H1 (cell line): Measurements from ENCODE around the gene PCBP1. TPM values are rescaled to one million over a fixed set of nuclear protein-coding genes. Genes with fewer than 3 reads are reported as not detected.

Source experiments
- CTCF ChIA-PET: fragments of 300-600 bp; sonication (Branson Sonifier 250); formaldehyde crosslinking; loops from one replicate; lab custom pipeline; 2021; ENCODE audit not compliant: partially characterized antibody; lab: Charles Lee
- POLR2A ChIA-PET: fragments of 300-600 bp; sonication (Branson Sonifier 250); formaldehyde crosslinking; loops from one replicate; lab custom pipeline; 2021; ENCODE audit warnings: inconsistent platforms; ENCODE audit not compliant: partially characterized antibody; lab: Charles Lee
- DNase-seq, 2 experiments: peaks; one replicate each; pipeline versions ENCODE4 v3.0.0 to v3.0.0-alpha.2; 2010 to 2022; ENCODE audit warnings: low spot score in 2 of 2, low read depth in 1 of 2, mixed read lengths in 1 of 2
- FAIRE-seq: peaks from 2 replicates; lab custom pipeline; 2011; peaks lifted over from hg19 to GRCh38; lab: Jason Lieb, UNC
- H2AFZ ChIP-seq: 2 replicates; pipeline ENCODE4 v1.8.1; 2012; ENCODE audit warnings: low read length, inconsistent platforms
- H2AK5ac ChIP-seq: 2 replicates; pipeline ENCODE4 v1.6.1; 2013; ENCODE audit warnings: low read depth, low read length
- H2BK120ac ChIP-seq: replicated peaks from 2 replicates; pipeline ENCODE3; 2013; ENCODE audit warnings: low read depth, low read length, inconsistent platforms
- H2BK12ac ChIP-seq: 2 replicates; pipeline ENCODE4 v1.6.1; 2013; ENCODE audit warnings: low read depth, low read length
- H2BK15ac ChIP-seq: 2 replicates; pipeline ENCODE4 v1.6.1; 2013; ENCODE audit warnings: low read length
- H2BK20ac ChIP-seq: 2 replicates; pipeline ENCODE4 v1.6.1; 2013; ENCODE audit warnings: low read length
- H2BK5ac ChIP-seq: 2 replicates; pipeline ENCODE4 v1.6.1; 2013; ENCODE audit warnings: low read depth, low read length
- H3K14ac ChIP-seq: 2 replicates; pipeline ENCODE4 v1.6.1; 2013; ENCODE audit warnings: inconsistent platforms; ENCODE audit not compliant: insufficient read length
- H3K18ac ChIP-seq: 2 replicates; pipeline ENCODE4 v1.6.1; 2013; ENCODE audit warnings: low read length; ENCODE audit errors: extremely low read depth
- H3K23ac ChIP-seq: 2 replicates; pipeline ENCODE4 v1.6.1; 2013; ENCODE audit warnings: inconsistent platforms; ENCODE audit not compliant: insufficient read length
- H3K23me2 ChIP-seq: 2 replicates; pipeline ENCODE4 v1.6.1; 2013; ENCODE audit warnings: low read depth, low read length
- H3K27ac ChIP-seq: 2 replicates; pipeline ENCODE4 v1.6.1; 2011; ENCODE audit warnings: low read depth, low read length, inconsistent platforms
- H3K27me3 ChIP-seq, 4 experiments: replicated peaks in 1 of 4; 1 replicate in 1 of 4; 2 replicates in 3 of 4; pipeline versions ENCODE4 v1.6.1 to v1.8.1; 2011 to 2013; ENCODE audit warnings: low read length in 3 of 4, mild to moderate bottlenecking in 3 of 4, inconsistent platforms in 2 of 4, mixed read lengths in 2 of 4, moderate library complexity in 1 of 4; ENCODE audit not compliant: control insufficient read depth in 3 of 4, insufficient read depth in 3 of 4; ENCODE audit errors: extremely low read depth in 1 of 4
- H3K36me3 ChIP-seq, 4 experiments: 2 replicates each; pipeline versions ENCODE4 v1.6.1 to v1.8.1; 2011 to 2013; ENCODE audit warnings: mild to moderate bottlenecking in 4 of 4, low read length in 3 of 4, moderate library complexity in 2 of 4, control low read depth in 1 of 4, inconsistent platforms in 1 of 4; ENCODE audit not compliant: insufficient read depth in 4 of 4, control insufficient read depth in 2 of 4
- H3K4ac ChIP-seq: replicated peaks from 2 replicates; pipeline ENCODE3; 2013; ENCODE audit warnings: low read length, low read depth, mixed read lengths, inconsistent platforms; ENCODE audit not compliant: insufficient read length
- H3K4me1 ChIP-seq, 4 experiments: replicated peaks in 1 of 4; 1 replicate in 1 of 4; 2 replicates in 3 of 4; pipeline versions ENCODE4 v1.6.1 to v1.8.1; 2011 to 2013; ENCODE audit warnings: low read length in 3 of 4, inconsistent platforms in 2 of 4, mixed read lengths in 1 of 4; ENCODE audit not compliant: insufficient read depth in 4 of 4, control insufficient read depth in 3 of 4
- H3K4me2 ChIP-seq, 2 experiments: 2 replicates each; pipeline versions ENCODE4 v1.6.1 to v1.8.1; 2011 to 2013; ENCODE audit warnings: low read depth in 2 of 2, low read length in 2 of 2, control low read depth in 1 of 2, inconsistent platforms in 1 of 2, mild to moderate bottlenecking in 1 of 2; ENCODE audit not compliant: insufficient read depth in 1 of 2
- H3K4me3 ChIP-seq, 4 experiments: fragments of 200-600, 300-600 bp in 1 of 4; sonication (generic), shearing (Covaris generic), sonication (Bioruptor Twin) in 1 of 4; 2 replicates each; pipeline versions ENCODE4 v1.5.1 to v1.8.1; 2011 to 2016; ENCODE audit warnings: low read length in 4 of 4, low read depth in 3 of 4, control low read depth in 2 of 4, inconsistent platforms in 2 of 4, mild to moderate bottlenecking in 2 of 4, mixed read lengths in 1 of 4, moderate library complexity in 1 of 4; ENCODE audit not compliant: insufficient read depth in 2 of 4; ENCODE audit errors: extremely low read depth in 1 of 4
- H3K56ac ChIP-seq: replicated peaks from 2 replicates; pipeline ENCODE3; 2013; ENCODE audit warnings: low read depth, mild to moderate bottlenecking, mixed read lengths, low read length, inconsistent platforms; ENCODE audit not compliant: insufficient read length
- H3K79me1 ChIP-seq: 2 replicates; pipeline ENCODE4 v1.6.1; 2013; ENCODE audit warnings: low read depth, low read length, control low read depth
- H3K79me2 ChIP-seq, 2 experiments: 2 replicates each; pipeline versions ENCODE4 v1.6.1 to v1.8.1; 2012 to 2013; ENCODE audit warnings: low read length in 2 of 2, mild to moderate bottlenecking in 2 of 2, inconsistent platforms in 1 of 2; ENCODE audit not compliant: insufficient read depth in 2 of 2, control insufficient read depth in 1 of 2
- H3K9ac ChIP-seq, 4 experiments: replicated peaks in 1 of 4; 1 replicate in 1 of 4; 2 replicates in 3 of 4; pipeline versions ENCODE4 v1.6.1 to v1.8.1; 2011 to 2013; ENCODE audit warnings: low read depth in 3 of 4, low read length in 3 of 4, control low read depth in 2 of 4, mild to moderate bottlenecking in 2 of 4, moderate library complexity in 2 of 4, inconsistent platforms in 1 of 4; ENCODE audit errors: extremely low read depth in 1 of 4
- H3K9me3 ChIP-seq, 2 experiments: 2 replicates each; pipeline versions ENCODE4 v1.6.1 to v1.8.1; 2012 to 2013; ENCODE audit warnings: mild to moderate bottlenecking in 2 of 2, moderate library complexity in 2 of 2, control low read depth in 1 of 2, inconsistent platforms in 1 of 2, low read depth in 1 of 2, low read length in 1 of 2, mixed read lengths in 1 of 2; ENCODE audit not compliant: insufficient read depth in 2 of 2
- H4K20me1 ChIP-seq, 2 experiments: replicated peaks in 1 of 2; 2 replicates each; pipeline versions ENCODE3 to v1.8.1; 2011 to 2013; ENCODE audit warnings: inconsistent platforms in 2 of 2, low read length in 2 of 2, mild to moderate bottlenecking in 1 of 2; ENCODE audit not compliant: insufficient read depth in 2 of 2, control insufficient read depth in 1 of 2
- H4K5ac ChIP-seq: 2 replicates; pipeline ENCODE4 v1.6.1; 2013; ENCODE audit warnings: low read length, low read depth, mixed read lengths, inconsistent platforms; ENCODE audit not compliant: insufficient read length
- H4K8ac ChIP-seq: 2 replicates; pipeline ENCODE4 v1.8.0; 2013; ENCODE audit warnings: mild to moderate bottlenecking, moderate library complexity, low read length, inconsistent platforms; ENCODE audit not compliant: insufficient read depth; ENCODE audit errors: extremely low read depth
- H4K91ac ChIP-seq: replicated peaks from 2 replicates; pipeline ENCODE3; 2013; ENCODE audit warnings: low read length, mixed read lengths, inconsistent platforms; ENCODE audit not compliant: insufficient read length
- BCL11A ChIP-seq, 2 experiments: IDR thresholded peaks; one replicate each; pipeline ENCODE4 v1.6.1; 2011; ENCODE audit warnings: low read depth in 2 of 2, low read length in 2 of 2, mild to moderate bottlenecking in 2 of 2
- JUND ChIP-seq: IDR thresholded peaks from 2 replicates; pipeline ENCODE4 v1.6.1; 2011; ENCODE audit warnings: mild to moderate bottlenecking, improper control_type of control experiment, low read length
- SP2 ChIP-seq: IDR thresholded peaks from 2 replicates; pipeline ENCODE4 v1.6.1; 2012; ENCODE audit warnings: mild to moderate bottlenecking, low read length, inconsistent platforms
- WGBS, 2 experiments: shearing (Covaris generic) in 1 of 2; methylation state at CpG; one replicate each; pipeline versions ENCODE4 v1.1.6 to v1.1.7; 2013 to 2015; ENCODE audit warnings: low lambda C conversion rate in 2 of 2, mixed read lengths in 2 of 2, inconsistent platforms in 1 of 2, low coverage in 1 of 2, missing lambda C conversion rate in 1 of 2; ENCODE audit not compliant: insufficient replicate concordance in 2 of 2, insufficient coverage in 1 of 2, insufficient read length in 1 of 2; ENCODE audit errors: extremely low coverage in 1 of 2, missing lambda C conversion rate in 1 of 2; 5-methylcytosine and 5-hydroxymethylcytosine counted together
- polyA plus RNA-seq, 7 experiments: library from polyadenylated mRNA; depleted of rRNA in 3 of 7; stranded (reverse) in 5 of 7; unstranded in 2 of 7; fragments of >200 nt in 5 of 7; fragments of 200-250 nt in 2 of 7; gene quantifications; 1 replicate in 5 of 7; 2 replicates in 1 of 7; 4 replicates in 1 of 7; pipeline versions ENCODE4 v1.2.1 to v1.2.3, GENCODE V29; 2011 to 2013; ENCODE audit warnings: missing spikeins in 2 of 7, mixed read lengths in 2 of 7
- total RNA-seq: library from RNA; stranded (reverse); fragmentation: NEBNext Ultra II Directional; extraction: Animal tissue kit (Norgen Biotek cat#: 25700); gene quantifications from 2 replicates; pipeline ENCODE4 v1.2.1, GENCODE V29; 2021

The PCBP1 gene
- total and polyA plus RNA-seq, 2 of the 8 experiments (the other 6 are each of a cell fraction or from before 2014, with no cell fraction given): 279 to 493 TPM

DNA sequence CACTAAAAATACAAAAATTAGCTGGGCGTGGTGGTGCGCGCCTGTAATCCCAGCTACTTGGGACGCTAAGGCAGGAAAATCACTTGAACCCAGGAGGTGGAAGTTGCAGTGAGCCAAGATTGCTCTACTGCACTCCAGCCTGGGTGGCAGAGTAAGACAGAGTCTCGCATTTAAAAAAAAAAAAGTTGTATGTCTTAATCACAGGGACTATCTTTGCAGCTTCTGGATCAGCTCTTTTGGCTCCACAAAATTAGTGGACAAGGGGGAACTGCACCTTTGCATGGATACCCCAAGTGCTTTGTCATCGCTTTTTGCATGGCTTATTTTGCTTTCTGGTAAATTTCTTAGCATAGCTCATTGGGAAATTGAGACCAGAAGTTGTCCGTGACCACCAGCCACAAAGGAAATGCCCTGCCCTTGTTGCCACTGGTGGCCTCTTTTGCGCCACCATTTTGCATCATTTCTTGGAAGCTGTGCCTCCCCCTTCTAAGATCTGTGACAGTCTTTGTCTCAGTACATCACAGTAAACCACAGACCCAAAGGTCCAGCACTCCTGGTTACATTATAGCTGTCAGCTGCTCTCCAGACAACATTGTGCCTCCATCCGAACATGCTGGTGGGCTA lies 43.9 kb upstream of the PCBP1 start:
- Histone ChIP-seq H3K36me3 (peaks cover 0 to 5% (median 3%) of the 10 kb centered on the region in 4 experiments; a peak in 4 of 8 replicates), H3K4ac (no peak overlapping the region), H3K18ac (no peak overlapping the region), H3K9me3 (no peaks in the 10 kb centered on the region), H2BK20ac (no peak overlapping the region), H3K4me1 (no peaks in the 10 kb centered on the region), H2AFZ (no peak overlapping the region), H3K4me3 (no peak overlapping the region)
- ChIA-PET POLR2A (interaction anchor here (0.7 to 4.5 kb wide), 15 partner anchors 9 to 100 kb away, joined by 3 to 21 read pairs (median 4); no protein-coding TSS in a partner anchor), CTCF (interaction anchor here (0.6 to 3.6 kb wide), 10 partner anchors 14 to 199 kb away, joined by 3 to 12 read pairs (median 3); partner anchors contain the start of gene MXD1)
- FAIRE-seq: no peak
- TF ChIP-seq JUND (no peak), SP2 (no peak), BCL11A (IDR thresholded peaks at IDR 0.05; ENCODE audit: low read depth in 2 of 2, low read length in 2 of 2) (no peak)
- TF ChIP-seq, all 59 proteins: peak for 0
- Histone ChIP-seq H3K56ac (no peak overlapping the region), H2BK5ac (no peak overlapping the region), H3K27ac (no peak overlapping the region), H3K9ac (no peak overlapping the region), H3K23me2 (no peaks in the 10 kb centered on the region), H3K27me3 (no peaks in the 10 kb centered on the region), H4K5ac (no peak overlapping the region), H3K79me2 (no peaks in the 10 kb centered on the region), H2BK15ac (no peak overlapping the region), H4K91ac (no peak overlapping the region), H3K4me2 (no peak overlapping the region), H3K14ac (no peak overlapping the region), H2AK5ac (no peak overlapping the region), H3K79me1 (no peaks in the 10 kb centered on the region), H2BK12ac (no peak overlapping the region), H3K23ac (no peak overlapping the region), H4K20me1 (no peaks in the 10 kb centered on the region), H2BK120ac (no peak overlapping the region), H4K8ac (no peak overlapping the region)
- no peak for DNase-seq
- WGBS, 2 experiments: 95% methylated on average over 9 of the region's 9 CpGs; no CpG with 5 or more reads in 1 of the 2 experiments
